HepG2 (cell line): ENCODE results near the gene TNFRSF18. TPM values are rescaled to one million over a fixed set of nuclear protein-coding genes. Genes with fewer than 3 reads are reported as not detected.

Experiments
- ATAD3A ChIP-seq: sonication (generic); formaldehyde crosslinking; IDR thresholded peaks from 2 replicates; pipeline ENCODE4 v1.4.0; 2020; ENCODE audit warnings: missing genetic modification reagents
- BCLAF1 ChIP-seq: fragments of 450-650 bp; IDR thresholded peaks from 2 replicates; pipeline ENCODE4 v1.6.1; 2017; ENCODE audit warnings: mild to moderate bottlenecking
- CBFB ChIP-seq: sonication (generic); formaldehyde crosslinking; IDR thresholded peaks from 2 replicates; pipeline ENCODE4 v1.4.0; 2020; ENCODE audit warnings: missing genetic modification reagents
- FUBP1 ChIP-seq: sonication (generic); formaldehyde crosslinking; IDR thresholded peaks from 2 replicates; pipeline ENCODE4 v1.5.1; 2020; ENCODE audit warnings: missing genetic modification reagents, mild to moderate bottlenecking, borderline replicate concordance
- HCFC1 ChIP-seq: fragments of 150-350 bp; IDR thresholded peaks from 2 replicates; pipeline ENCODE4 v1.6.1; 2014; ENCODE audit warnings: low read depth, low read length
- MXD1 ChIP-seq: sonication (generic); formaldehyde crosslinking; IDR thresholded peaks from 2 replicates; pipeline ENCODE4 v1.4.0; 2020; ENCODE audit warnings: mild to moderate bottlenecking, missing genetic modification reagents
- NFE2L1 ChIP-seq: sonication (generic); formaldehyde crosslinking; IDR thresholded peaks from 2 replicates; pipeline ENCODE4 v1.4.0; 2020; ENCODE audit warnings: missing genetic modification reagents, mild to moderate bottlenecking, borderline replicate concordance
- NR2F2 ChIP-seq: IDR thresholded peaks from 2 replicates; pipeline ENCODE4 v1.6.1; 2012; ENCODE audit warnings: low read depth, inconsistent platforms, borderline replicate concordance
- SMYD3 ChIP-seq: sonication (generic); formaldehyde crosslinking; IDR thresholded peaks from 2 replicates; pipeline ENCODE4 v1.8.1; 2023; ENCODE audit warnings: mild to moderate bottlenecking, missing genetic modification reagents
- SNAPC4 ChIP-seq: sonication (generic); formaldehyde crosslinking; IDR thresholded peaks from 2 replicates; pipeline ENCODE4 v1.4.0; 2020; ENCODE audit warnings: mild to moderate bottlenecking, missing genetic modification reagents
- SRSF4 ChIP-seq: fragments of 200-400 bp; formaldehyde crosslinking; IDR thresholded peaks from one replicate; pipeline ENCODE4 v1.6.1; 2018; ENCODE audit warnings: mild to moderate bottlenecking, low read depth, low read length, moderate library complexity; ENCODE audit not compliant: poor library complexity, severe bottlenecking
- ZGPAT ChIP-seq: IDR thresholded peaks from 2 replicates; pipeline ENCODE4 v1.6.1; 2016; ENCODE audit warnings: mild to moderate bottlenecking
- ZNF350 ChIP-seq: sonication (generic); formaldehyde crosslinking; IDR thresholded peaks from 2 replicates; pipeline ENCODE4 v1.4.0; 2020; ENCODE audit warnings: mild to moderate bottlenecking, low read depth, missing genetic modification reagents, borderline replicate concordance
- ZNF441 ChIP-seq: sonication (generic); formaldehyde crosslinking; IDR thresholded peaks from 2 replicates; pipeline ENCODE4 v1.7.0; 2021; ENCODE audit warnings: missing genetic modification reagents, borderline replicate concordance
- ZNF563 ChIP-seq: sonication (generic); formaldehyde crosslinking; IDR thresholded peaks from 2 replicates; pipeline ENCODE4 v1.8.0; 2022; ENCODE audit warnings: mild to moderate bottlenecking, moderate library complexity, missing genetic modification reagents
- ZNF709 ChIP-seq: sonication (generic); formaldehyde crosslinking; IDR thresholded peaks from 2 replicates; pipeline ENCODE4 v1.5.0; 2020; ENCODE audit warnings: mild to moderate bottlenecking, missing genetic modification reagents
- ZSCAN9 ChIP-seq: IDR thresholded peaks from 2 replicates; pipeline ENCODE4 v1.6.1; 2016; ENCODE audit warnings: borderline replicate concordance
- polyA plus RNA-seq, 8 experiments: library from polyadenylated mRNA; depleted of rRNA in 3 of 8; stranded (reverse) in 7 of 8; unstranded in 1 of 8; fragments of >200 nt; fragmentation: Illumina TruSeq in 4 of 8; extraction: Trizol in 4 of 8; gene quantifications; 2 replicates each; pipeline versions ENCODE4 v1.2.1 to v1.2.3, GENCODE V29; 2011 to 2016; ENCODE audit warnings: low read depth in 4 of 8, missing spikeins in 1 of 8, mixed read lengths in 1 of 8; ENCODE audit not compliant: insufficient read depth in 1 of 8
- total RNA-seq, 5 experiments: library from RNA; depleted of rRNA; stranded (reverse); fragments of >200 nt; fragmentation: Illumina TruSeq; extraction: Trizol; gene quantifications; 2 replicates each; pipeline ENCODE4 v1.2.3, GENCODE V29; 2016; ENCODE audit warnings: low read depth in 1 of 5

Gene TNFRSF18
- total and polyA plus RNA-seq, 2 of the 13 experiments (the other 11 are each of a cell fraction or from before 2014, with no cell fraction given) = not detected

GRCh38 chr1:1232796-1233566 is 26.6 kb upstream of the TNFRSF18 start (continued):
- TF ChIP-seq FUBP1 (CRISPR knock-in tag) (no peak), HCFC1 (no peak), MXD1 (CRISPR knock-in tag) (peak; percentile 3; the same call in 1 of the 2 replicates), BCLAF1 (no peak), ZGPAT (CRISPR knock-in tag) (no peak), SMYD3 (CRISPR knock-in tag) (no peak), NR2F2 (no peak), ZNF563 (CRISPR knock-in tag) (no peak), SRSF4 (no peak), ZNF441 (CRISPR knock-in tag) (no peak), ZNF709 (CRISPR knock-in tag) (no peak), ZSCAN9 (CRISPR knock-in tag) (no peak), ZNF350 (CRISPR knock-in tag) (no peak), CBFB (CRISPR knock-in tag) (no peak), NFE2L1 (CRISPR knock-in tag) (no peak), SNAPC4 (no peak), ATAD3A (no peak)
